Measurements from ENCODE around the gene PCNX2.

GRCh38 chr1:232985882-232986526 is 309.5 kb downstream of the PCNX2 start:
- no peak for TF ChIP-seq CTCF (IDR thresholded peaks at IDR 0.05)
- TF ChIP-seq POLR2A (IDR thresholded peaks at IDR 0.05): no peak

Data from body of pancreas (tissue), 4 donors.